Testis (tissue), 3 donors: Measurements from ENCODE around the gene ADAMTS18. TPM values are rescaled to one million over a fixed set of nuclear protein-coding genes. Genes with fewer than 3 reads are reported as not detected.
"Not testable (repeated sequence)": the region's sequence is repeated elsewhere in the genome, so short reads cannot be mapped to it uniquely, and the experiment has no call there.

Source experiments
- DNase-seq: peaks from one replicate; pipeline ENCODE4 v3.0.0-alpha.2; 2019
- H3K27ac ChIP-seq, 2 donors: fragments of 200-600 bp; sonication (generic); one replicate each; pipeline ENCODE4 v1.5.1; 2019
- H3K27me3 ChIP-seq: fragments of 200-600 bp; sonication (generic); one replicate; pipeline ENCODE4 v1.5.1; 2019
- H3K36me3 ChIP-seq: fragments of 200-600 bp; sonication (generic); one replicate; pipeline ENCODE4 v1.5.1; 2017; ENCODE audit warnings: low read depth; ENCODE audit errors: missing control alignments
- H3K4me1 ChIP-seq: fragments of 200-600 bp; sonication (generic); one replicate; pipeline ENCODE4 v1.5.1; 2019
- H3K4me3 ChIP-seq, 2 donors: fragments of 200-600 bp; sonication (generic); one replicate each; pipeline ENCODE4 v1.5.1; 2017 to 2019
- H3K9me3 ChIP-seq: fragments of 200-600 bp; sonication (generic); one replicate; pipeline ENCODE4 v1.5.1; 2017
- POLR2A ChIP-seq: fragments of 450-650 bp; IDR thresholded peaks from one replicate; pipeline ENCODE4 v1.6.1; 2017; ENCODE audit warnings: antibody characterized with exemption, mild to moderate bottlenecking, moderate library complexity
- WGBS, 2 donors: methylation state at CpG; one replicate each; pipeline ENCODE4 v1.1.5; 2018; 5-methylcytosine and 5-hydroxymethylcytosine counted together
- intact Hi-C: fragments of 100-400 bp; cut with DNase I; formaldehyde crosslinking; loops from one replicate; pipeline ENCODE4 v1.15.1; 2023; ENCODE audit warnings: low total_unique reads
- polyA plus RNA-seq: library from polyadenylated mRNA; stranded (reverse); fragments of 350-450 nt; fragmentation: Illumina TruSeq; extraction: RNeasy Lipid Tissue Mini Kit (QIAGEN cat#74804); gene quantifications from one replicate; pipeline ENCODE4 v1.2.3, GENCODE V29; 2014; ENCODE audit warnings: low read depth, low replicate concordance; ENCODE audit not compliant: insufficient read depth
- total RNA-seq, 2 donors: library from RNA; depleted of rRNA; stranded (reverse); fragments of >200 nt; gene quantifications; one replicate each; pipeline ENCODE4 v1.2.3, GENCODE V29; 2016
- TF ChIP-seq, protein P1 (sequence below), 3 experiments: fragments of 450-650 bp in 2 of 3; fragments of 200-600 bp in 1 of 3; sonication (generic) in 1 of 3; IDR thresholded peaks; one replicate each; pipeline ENCODE4 v1.5.1; 2016 to 2019; ENCODE audit warnings: antibody characterized with exemption in 3 of 3, mild to moderate bottlenecking in 2 of 3, moderate library complexity in 1 of 3

The ADAMTS18 gene
- total and polyA plus RNA-seq, 3 donors from 2014 or later: 0.65 to 3.4 (median 1.1) TPM

- Histone ChIP-seq H3K27me3 (no peaks in the 10 kb centered on the region), H3K36me3 (no peaks in the 10 kb centered on the region), H3K9me3 (no peaks in the 10 kb centered on the region), H3K27ac (no peak overlapping the region), H3K4me3 (no peak overlapping the region), H3K4me1 (no peaks in the 10 kb centered on the region)
- DNase-seq: no peak
- TF ChIP-seq, protein P1, sequence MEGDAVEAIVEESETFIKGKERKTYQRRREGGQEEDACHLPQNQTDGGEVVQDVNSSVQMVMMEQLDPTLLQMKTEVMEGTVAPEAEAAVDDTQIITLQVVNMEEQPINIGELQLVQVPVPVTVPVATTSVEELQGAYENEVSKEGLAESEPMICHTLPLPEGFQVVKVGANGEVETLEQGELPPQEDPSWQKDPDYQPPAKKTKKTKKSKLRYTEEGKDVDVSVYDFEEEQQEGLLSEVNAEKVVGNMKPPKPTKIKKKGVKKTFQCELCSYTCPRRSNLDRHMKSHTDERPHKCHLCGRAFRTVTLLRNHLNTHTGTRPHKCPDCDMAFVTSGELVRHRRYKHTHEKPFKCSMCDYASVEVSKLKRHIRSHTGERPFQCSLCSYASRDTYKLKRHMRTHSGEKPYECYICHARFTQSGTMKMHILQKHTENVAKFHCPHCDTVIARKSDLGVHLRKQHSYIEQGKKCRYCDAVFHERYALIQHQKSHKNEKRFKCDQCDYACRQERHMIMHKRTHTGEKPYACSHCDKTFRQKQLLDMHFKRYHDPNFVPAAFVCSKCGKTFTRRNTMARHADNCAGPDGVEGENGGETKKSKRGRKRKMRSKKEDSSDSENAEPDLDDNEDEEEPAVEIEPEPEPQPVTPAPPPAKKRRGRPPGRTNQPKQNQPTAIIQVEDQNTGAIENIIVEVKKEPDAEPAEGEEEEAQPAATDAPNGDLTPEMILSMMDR (IDR thresholded peaks at IDR 0.05): no peak
- no peak for TF ChIP-seq POLR2A
- intact Hi-C loops: no loop called here
- WGBS, 2 donors: 65% methylated on average over 2 of the region's 2 CpGs
Observed at GRCh38 chr16:77282345-77282744, 152.5 kb downstream of the ADAMTS18 start.

GRCh38 chr16:77279316-77279715, 155.5 kb downstream of the ADAMTS18 start:
- DNase-seq, H3K4me1 ChIP-seq, H3K4me3 ChIP-seq, H3K27ac ChIP-seq, H3K9me3 ChIP-seq, H3K36me3 ChIP-seq, H3K27me3 ChIP-seq, intact Hi-C loops: not testable (repeated sequence)
- 52 to 65% methylated on average over 8 of the region's 8 CpGs for WGBS, 2 donors

- H3K4me3 ChIP-seq: no peak overlapping the region
- no peaks in the 10 kb centered on the region for H3K4me1 ChIP-seq
- TF ChIP-seq POLR2A: no peak
- TF ChIP-seq, protein P1 (IDR thresholded peaks at IDR 0.05): no peak
- no peaks in the 10 kb centered on the region for H3K27me3 ChIP-seq
- H3K9me3 ChIP-seq: no peaks in the 10 kb centered on the region
- no peaks in the 10 kb centered on the region for H3K36me3 ChIP-seq
- intact Hi-C loops: no loop called here
- 85 to 94% methylated on average over 2 of the region's 2 CpGs for WGBS, 2 donors
- DNase-seq: no peak
- H3K27ac ChIP-seq: no peak overlapping the region
Observed at GRCh38 chr16:77277571-77277970, 157.3 kb downstream of the ADAMTS18 start.

DNA sequence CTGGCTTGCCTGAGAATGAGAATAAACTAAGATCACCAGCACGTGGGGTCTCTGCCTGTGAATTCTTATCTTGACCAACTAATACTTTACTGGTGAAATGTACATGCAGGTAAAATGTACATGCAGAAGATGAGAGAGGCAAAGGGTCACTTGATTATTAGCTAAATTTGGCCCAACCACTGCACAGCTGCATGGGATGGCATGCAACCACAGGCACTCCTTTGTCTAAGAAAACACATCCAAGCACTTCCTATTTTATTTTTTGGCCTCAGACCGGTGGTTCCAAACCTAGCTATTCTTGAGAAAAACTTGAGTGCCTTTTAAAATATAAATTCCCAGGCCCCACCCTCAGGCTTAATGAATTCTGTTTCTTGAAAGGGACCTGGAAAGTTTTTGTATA, 157.7 kb downstream of the ADAMTS18 start:
- WGBS, 2 donors: 82 to 88% methylated on average over 2 of the region's 2 CpGs
- no peak overlapping the region for H3K4me3 ChIP-seq
- H3K27ac ChIP-seq: no peak overlapping the region
- no peak for DNase-seq
- TF ChIP-seq, protein P1 (IDR thresholded peaks at IDR 0.05): no peak
- no peak for TF ChIP-seq POLR2A
- no peaks in the 10 kb centered on the region for H3K9me3 ChIP-seq
- no peaks in the 10 kb centered on the region for H3K36me3 ChIP-seq
- H3K4me1 ChIP-seq: no peaks in the 10 kb centered on the region
- intact Hi-C loops: no loop called here
- no peaks in the 10 kb centered on the region for H3K27me3 ChIP-seq

- DNase-seq: no peak
- Histone ChIP-seq H3K27ac (no peak overlapping the region), H3K36me3 (no peaks in the 10 kb centered on the region), H3K27me3 (no peaks in the 10 kb centered on the region), H3K9me3 (no peaks in the 10 kb centered on the region), H3K4me3 (no peak overlapping the region), H3K4me1 (no peaks in the 10 kb centered on the region)
- intact Hi-C loops: no loop called here
- 96 to 98% methylated on average over 2 of the region's 2 CpGs for WGBS, 2 donors
- TF ChIP-seq, protein P1 (IDR thresholded peaks at IDR 0.05): no peak
- TF ChIP-seq POLR2A: no peak
Observed at GRCh38 chr16:77276661-77277060, 158.2 kb downstream of the ADAMTS18 start.

DNA sequence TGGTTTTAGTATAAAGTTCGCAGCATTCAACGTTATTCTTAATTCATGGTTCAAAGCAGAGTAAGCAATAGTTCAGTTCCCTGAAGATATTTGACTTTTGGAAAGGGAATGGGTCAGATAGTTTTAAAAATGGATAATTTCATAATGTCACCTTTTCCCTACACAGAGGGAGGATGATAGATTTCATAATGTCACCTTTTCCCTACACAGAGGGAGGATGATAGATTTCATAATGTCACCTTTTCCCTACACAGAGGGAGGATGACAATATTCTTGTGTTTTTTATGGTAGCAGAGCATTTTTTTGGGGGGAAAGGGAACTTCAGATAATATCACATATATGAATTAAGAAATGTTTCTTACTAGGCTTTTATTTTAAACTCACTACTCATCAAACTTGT, 159.5 kb downstream of the ADAMTS18 start:
- H3K27ac ChIP-seq, DNase-seq, H3K9me3 ChIP-seq, H3K36me3 ChIP-seq, H3K4me3 ChIP-seq, H3K27me3 ChIP-seq, intact Hi-C loops, H3K4me1 ChIP-seq: not testable (repeated sequence)
- 92 to 95% methylated on average over 2 of the region's 2 CpGs for WGBS, 2 donors
